Keratinocyte (primary cell): ENCODE measurements around the gene ZNF710. TPM values are rescaled to one million over a fixed set of nuclear protein-coding genes. Genes with fewer than 3 reads are reported as not detected.
A peak's percentile ranks its signal among the peaks of the same experiment; 100 is the strongest.

Experiments
- DNase-seq: peaks from one replicate; pipeline ENCODE4 v3.0.0-alpha.2; 2011; ENCODE audit warnings: low read depth, missing footprints, low spot score
- FAIRE-seq: peaks from 2 replicates; lab custom pipeline; 2011; peaks lifted over from hg19 to GRCh38; lab: Jason Lieb, UNC
- H2AFZ ChIP-seq: 2 replicates; pipeline ENCODE4 v1.6.0; 2012; ENCODE audit warnings: low read length, control low read depth, inconsistent platforms; ENCODE audit not compliant: control insufficient read depth
- H3K27ac ChIP-seq: 2 replicates; pipeline ENCODE4 v1.5.1; 2011; ENCODE audit warnings: low read length; ENCODE audit not compliant: control insufficient read depth, insufficient read depth
- H3K27me3 ChIP-seq: 3 replicates; pipeline ENCODE4 v1.6.0; 2011; ENCODE audit warnings: low read length; ENCODE audit not compliant: control insufficient read depth, insufficient read depth; ENCODE audit errors: extremely low read depth
- H3K36me3 ChIP-seq, 2 experiments: 2 replicates in 1 of 2; 3 replicates in 1 of 2; pipeline ENCODE4 v1.5.1; 2011; ENCODE audit warnings: low read length in 2 of 2, mild to moderate bottlenecking in 1 of 2; ENCODE audit not compliant: control insufficient read depth in 2 of 2, insufficient read depth in 2 of 2; ENCODE audit errors: extremely low read depth in 1 of 2
- H3K4me1 ChIP-seq: 3 replicates; pipeline ENCODE4 v1.5.1; 2011; ENCODE audit warnings: low read length; ENCODE audit not compliant: control insufficient read depth, insufficient read depth; ENCODE audit errors: extremely low read depth
- H3K4me2 ChIP-seq: 3 replicates; pipeline ENCODE4 v1.6.0; 2011; ENCODE audit warnings: low read depth, low read length; ENCODE audit not compliant: control insufficient read depth, insufficient read depth; ENCODE audit errors: extremely low read depth
- H3K4me3 ChIP-seq, 3 experiments: fragments of 200-600 bp in 1 of 3; sonication (generic) in 1 of 3; 2 replicates in 2 of 3; 3 replicates in 1 of 3; pipeline ENCODE4 v1.5.1; 2011 to 2016; ENCODE audit warnings: low read length in 3 of 3, mild to moderate bottlenecking in 3 of 3, control low read depth in 2 of 3, inconsistent platforms in 1 of 3, low read depth in 1 of 3, mixed read lengths in 1 of 3, mixed run types in 1 of 3, moderate library complexity in 1 of 3; ENCODE audit not compliant: control insufficient read depth in 2 of 3, insufficient read depth in 2 of 3; ENCODE audit errors: extremely low read depth in 1 of 3
- H3K79me2 ChIP-seq: 2 replicates; pipeline ENCODE4 v1.6.0; 2012; ENCODE audit warnings: low read length; ENCODE audit not compliant: control insufficient read depth, insufficient read depth
- H3K9ac ChIP-seq: 3 replicates; pipeline ENCODE4 v1.6.0; 2011; ENCODE audit warnings: low read length; ENCODE audit not compliant: control insufficient read depth, insufficient read depth; ENCODE audit errors: extremely low read depth
- H3K9me1 ChIP-seq: 3 replicates; pipeline ENCODE4 v1.6.0; 2011; ENCODE audit warnings: low read length; ENCODE audit not compliant: control insufficient read depth, insufficient read depth; ENCODE audit errors: extremely low read depth
- H3K9me3 ChIP-seq: 2 replicates; pipeline ENCODE4 v1.5.1; 2012; ENCODE audit warnings: low read depth, low read length; ENCODE audit not compliant: control insufficient read depth
- H4K20me1 ChIP-seq: 3 replicates; pipeline ENCODE4 v1.6.0; 2011; ENCODE audit warnings: low read length; ENCODE audit not compliant: control insufficient read depth, insufficient read depth; ENCODE audit errors: extremely low read depth
- EZH2 ChIP-seq: IDR thresholded peaks from one replicate; pipeline ENCODE4 v1.6.1; 2012; ENCODE audit warnings: inconsistent platforms, mild to moderate bottlenecking, low read length, moderate library complexity
- dilution Hi-C: fragments of 300-500 bp; cut with MboI; formaldehyde crosslinking; loops from one replicate; pipeline ENCODE4 v1.7.0; 2020; ENCODE audit warnings: low sequenced_read_pairs; ENCODE audit not compliant: extremely low pct_ligation_motif_present
- polyA plus RNA-seq, 5 experiments: library from polyadenylated mRNA; depleted of rRNA in 3 of 5; stranded (reverse) in 3 of 5; stranded (forward) in 1 of 5; unstranded in 1 of 5; fragments of >200 nt; gene quantifications; 1 replicate in 1 of 5; 2 replicates in 3 of 5; 3 replicates in 1 of 5; pipeline versions ENCODE4 v1.2.1 to v1.2.3, GENCODE V29; 2011 to 2012; ENCODE audit warnings: missing spikeins in 2 of 5, low read depth in 1 of 5, low replicate concordance in 1 of 5
- TF ChIP-seq, protein P1 (sequence below), 3 experiments: IDR thresholded peaks in 1 of 3; conservative IDR thresholded peaks in 1 of 3; optimal IDR thresholded peaks in 1 of 3; 2 replicates in 2 of 3; 3 replicates in 1 of 3; pipeline versions ENCODE3 to v1.5.1; 2011; ENCODE audit warnings: low read length in 3 of 3, mild to moderate bottlenecking in 3 of 3, moderate library complexity in 2 of 3, control low read depth in 1 of 3, inconsistent platforms in 1 of 3; ENCODE audit not compliant: insufficient read depth in 2 of 3; ENCODE audit errors: extremely low read depth in 1 of 3

Gene ZNF710
- polyA plus RNA-seq, 1 donor (not counting 4 experiments of a cell fraction or from before 2014, with no cell fraction given), result 4.5 TPM

DNA sequence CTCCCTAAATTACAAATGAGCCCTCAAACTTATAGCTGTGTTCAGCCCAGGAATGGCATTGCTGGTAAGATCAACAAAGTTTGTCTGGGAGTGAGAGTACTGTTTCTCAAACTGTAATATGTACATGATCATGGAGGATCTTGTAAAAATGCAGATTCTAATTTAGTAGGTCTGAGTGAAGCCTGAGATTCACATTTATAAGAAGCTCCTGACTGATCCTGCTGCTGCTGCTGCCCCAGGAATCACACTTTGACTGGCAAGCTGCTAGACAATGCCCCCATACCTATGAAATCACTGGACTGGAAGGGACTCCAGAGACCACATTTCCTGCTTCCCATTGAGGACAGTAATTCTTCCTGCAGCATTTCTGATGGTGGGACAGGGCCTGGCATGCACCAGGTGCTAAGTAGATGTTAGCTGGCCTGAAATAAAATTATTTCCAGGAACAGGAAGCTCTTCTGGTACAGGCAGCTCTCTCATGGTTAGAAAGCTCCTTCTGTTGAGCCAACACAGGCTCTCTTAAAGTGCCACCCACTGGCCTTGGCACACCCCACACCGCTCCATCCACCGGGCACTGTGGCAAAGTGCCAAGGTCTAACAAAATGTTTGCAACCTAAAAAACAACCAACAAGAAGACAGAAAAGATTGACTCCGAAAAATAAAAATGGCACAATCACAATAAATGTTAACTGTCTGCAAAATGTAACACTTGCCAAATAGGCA lies 36.7 kb upstream of the ZNF710 start:
- H3K79me2 ChIP-seq, result no peaks in the 10 kb centered on the region
- H3K4me1 ChIP-seq, result no peaks in the 10 kb centered on the region
- no peaks in the 10 kb centered on the region for H3K36me3 ChIP-seq
- DNase-seq (no peak), FAIRE-seq (peak; percentile 29)
- TF ChIP-seq, protein P1, sequence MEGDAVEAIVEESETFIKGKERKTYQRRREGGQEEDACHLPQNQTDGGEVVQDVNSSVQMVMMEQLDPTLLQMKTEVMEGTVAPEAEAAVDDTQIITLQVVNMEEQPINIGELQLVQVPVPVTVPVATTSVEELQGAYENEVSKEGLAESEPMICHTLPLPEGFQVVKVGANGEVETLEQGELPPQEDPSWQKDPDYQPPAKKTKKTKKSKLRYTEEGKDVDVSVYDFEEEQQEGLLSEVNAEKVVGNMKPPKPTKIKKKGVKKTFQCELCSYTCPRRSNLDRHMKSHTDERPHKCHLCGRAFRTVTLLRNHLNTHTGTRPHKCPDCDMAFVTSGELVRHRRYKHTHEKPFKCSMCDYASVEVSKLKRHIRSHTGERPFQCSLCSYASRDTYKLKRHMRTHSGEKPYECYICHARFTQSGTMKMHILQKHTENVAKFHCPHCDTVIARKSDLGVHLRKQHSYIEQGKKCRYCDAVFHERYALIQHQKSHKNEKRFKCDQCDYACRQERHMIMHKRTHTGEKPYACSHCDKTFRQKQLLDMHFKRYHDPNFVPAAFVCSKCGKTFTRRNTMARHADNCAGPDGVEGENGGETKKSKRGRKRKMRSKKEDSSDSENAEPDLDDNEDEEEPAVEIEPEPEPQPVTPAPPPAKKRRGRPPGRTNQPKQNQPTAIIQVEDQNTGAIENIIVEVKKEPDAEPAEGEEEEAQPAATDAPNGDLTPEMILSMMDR (optimal IDR thresholded peaks at IDR 0.05 in 1 of 3, IDR thresholded peaks at IDR 0.05 in 1 of 3, conservative IDR thresholded peaks at IDR 0.05 in 1 of 3; ENCODE audit: extremely low read depth in 1 of 3, insufficient read depth in 2 of 3, low read length in 3 of 3), result no peak
- no peak for TF ChIP-seq EZH2
- no peak overlapping the region for H3K27ac ChIP-seq
- no peak overlapping the region for H3K9ac ChIP-seq
- no peaks in the 10 kb centered on the region for H3K27me3 ChIP-seq
- H3K9me1 ChIP-seq, result no peaks in the 10 kb centered on the region
- H4K20me1 ChIP-seq, result no peaks in the 10 kb centered on the region
- no peak overlapping the region for H3K4me3 ChIP-seq
- no peak overlapping the region for H3K4me2 ChIP-seq
- H3K9me3 ChIP-seq, result no peaks in the 10 kb centered on the region
- dilution Hi-C loops, result no loop called here
- peak overlapping the region; percentile 39 for H2AFZ ChIP-seq

DNA sequence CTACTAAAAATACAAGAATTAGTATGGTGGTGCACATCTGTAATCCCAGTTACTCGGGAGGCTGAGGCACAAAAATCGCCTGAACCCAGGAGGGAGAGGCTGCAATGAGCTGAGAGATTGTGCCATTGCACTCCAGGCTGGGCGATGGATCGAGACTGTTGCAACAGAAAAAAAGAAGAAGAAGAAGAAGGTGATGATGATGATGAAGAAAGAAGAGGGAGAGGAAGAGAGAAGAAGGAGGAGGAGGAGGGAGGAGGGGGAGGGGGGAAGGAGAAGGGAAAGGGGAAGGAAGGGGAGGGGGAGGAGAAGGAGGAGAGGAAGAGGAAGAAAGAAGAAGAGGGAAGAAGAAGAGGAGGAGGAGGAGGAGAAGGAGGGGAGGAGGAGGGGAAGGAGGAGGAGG lies 33.2 kb upstream of the ZNF710 start:
- Histone ChIP-seq H3K27ac (no peak overlapping the region), H3K4me2 (no peak overlapping the region), H3K79me2 (no peaks in the 10 kb centered on the region), H3K9ac (no peak overlapping the region), H3K4me1 (no peaks in the 10 kb centered on the region), H3K36me3 (no peaks in the 10 kb centered on the region), H3K4me3 (no peak overlapping the region), H3K27me3 (no peaks in the 10 kb centered on the region), H2AFZ (no peak overlapping the region), H3K9me3 (no peaks in the 10 kb centered on the region), H4K20me1 (no peaks in the 10 kb centered on the region), H3K9me1 (no peaks in the 10 kb centered on the region)
- DNase-seq (no peak), FAIRE-seq (no peak)
- dilution Hi-C loops, result no loop called here
- TF ChIP-seq, protein P1 (optimal IDR thresholded peaks at IDR 0.05 in 1 of 3, IDR thresholded peaks at IDR 0.05 in 1 of 3, conservative IDR thresholded peaks at IDR 0.05 in 1 of 3; ENCODE audit: extremely low read depth in 1 of 3, insufficient read depth in 2 of 3, low read length in 3 of 3), result no peak
- no peak for TF ChIP-seq EZH2
